GM12891 (cell line): ENCODE results near the gene SLCO4A1.

Experiments
- POLR2A ChIP-seq: IDR thresholded peaks from 2 replicates; pipeline ENCODE4 v1.6.1; 2011; ENCODE audit warnings: low read depth, low read length, control low read depth
- POLR2AphosphoS5 ChIP-seq: IDR thresholded peaks from 2 replicates; pipeline ENCODE4 v1.6.1; 2011; ENCODE audit warnings: low read depth, low read length, control low read depth
- TAF1 ChIP-seq: IDR thresholded peaks from 2 replicates; pipeline ENCODE4 v1.6.1; 2011; ENCODE audit warnings: low read depth, low read length, control low read depth

- TF ChIP-seq POLR2A, result no peak
- no peak for TF ChIP-seq POLR2AphosphoS5
- TF ChIP-seq TAF1, result no peak
Observed at GRCh38 chr20:62696434-62696957, 54.2 kb downstream of the SLCO4A1 start.
